ENCODE measurements around the gene RUFY3.

The RUFY3 gene

GRCh38 chr4:70721747-70722146, at the start of gene RUFY3:
Gene RUFY3 (plus strand): TSS chr4:70721964. CDS start chr4:70722574, 610 bp downstream.
- H3K4me3 ChIP-seq (ENCODE audit: control insufficient read depth, low read depth, low read length) = peak within 1 kb of the TSS; percentile 56
- no peak for TF ChIP-seq CTCF (conservative IDR thresholded peaks at IDR 0.05; ENCODE audit: control insufficient read depth, insufficient read depth, low read depth, low read length)
- DNase-seq (ENCODE audit: low read depth) = peak; percentile 98

GRCh38 chr4:70674191-70674590, 47.6 kb upstream of the RUFY3 start:
- H3K4me3 ChIP-seq (ENCODE audit: control insufficient read depth, low read depth, low read length) = no peak overlapping the region
- no peak for DNase-seq (ENCODE audit: low read depth)
- TF ChIP-seq CTCF (conservative IDR thresholded peaks at IDR 0.05; ENCODE audit: control insufficient read depth, insufficient read depth, low read depth, low read length) = no peak

- no peak for TF ChIP-seq CTCF (conservative IDR thresholded peaks at IDR 0.05; ENCODE audit: control insufficient read depth, insufficient read depth, low read depth, low read length)
- DNase-seq (ENCODE audit: low read depth) = no peak
- H3K4me3 ChIP-seq (ENCODE audit: control insufficient read depth, low read depth, low read length) = no peak overlapping the region
Observed at GRCh38 chr4:70674731-70675130, 47.0 kb upstream of the RUFY3 start.

GRCh38 chr4:70676554-70677090, 45.1 kb upstream of the RUFY3 start:
- no peak for TF ChIP-seq CTCF (conservative IDR thresholded peaks at IDR 0.05; ENCODE audit: control insufficient read depth, insufficient read depth, low read depth, low read length)
- H3K4me3 ChIP-seq (ENCODE audit: control insufficient read depth, low read depth, low read length) = no peak overlapping the region
- DNase-seq (ENCODE audit: low read depth) = no peak

- no peak overlapping the region for H3K4me3 ChIP-seq (ENCODE audit: control insufficient read depth, low read depth, low read length)
- TF ChIP-seq CTCF (conservative IDR thresholded peaks at IDR 0.05; ENCODE audit: control insufficient read depth, insufficient read depth, low read depth, low read length) = no peak
- no peak for DNase-seq (ENCODE audit: low read depth)
Observed at GRCh38 chr4:70678383-70678999, 43.3 kb upstream of the RUFY3 start.

- TF ChIP-seq CTCF (conservative IDR thresholded peaks at IDR 0.05; ENCODE audit: control insufficient read depth, insufficient read depth, low read depth, low read length) = no peak
Observed at GRCh38 chr4:70680934-70681333, 40.8 kb upstream of the RUFY3 start.

More at GRCh38 chr4:70680934-70681333, 40.8 kb upstream of the RUFY3 start:
- DNase-seq (ENCODE audit: low read depth) = no peak
- H3K4me3 ChIP-seq (ENCODE audit: control insufficient read depth, low read depth, low read length) = no peak overlapping the region

Measured in fibroblast of mammary gland (primary cell).